ENCODE results near the gene NCKAP5L.
A peak's percentile ranks its signal among the peaks of the same experiment; 100 is the strongest.

- TF ChIP-seq, protein P1, sequence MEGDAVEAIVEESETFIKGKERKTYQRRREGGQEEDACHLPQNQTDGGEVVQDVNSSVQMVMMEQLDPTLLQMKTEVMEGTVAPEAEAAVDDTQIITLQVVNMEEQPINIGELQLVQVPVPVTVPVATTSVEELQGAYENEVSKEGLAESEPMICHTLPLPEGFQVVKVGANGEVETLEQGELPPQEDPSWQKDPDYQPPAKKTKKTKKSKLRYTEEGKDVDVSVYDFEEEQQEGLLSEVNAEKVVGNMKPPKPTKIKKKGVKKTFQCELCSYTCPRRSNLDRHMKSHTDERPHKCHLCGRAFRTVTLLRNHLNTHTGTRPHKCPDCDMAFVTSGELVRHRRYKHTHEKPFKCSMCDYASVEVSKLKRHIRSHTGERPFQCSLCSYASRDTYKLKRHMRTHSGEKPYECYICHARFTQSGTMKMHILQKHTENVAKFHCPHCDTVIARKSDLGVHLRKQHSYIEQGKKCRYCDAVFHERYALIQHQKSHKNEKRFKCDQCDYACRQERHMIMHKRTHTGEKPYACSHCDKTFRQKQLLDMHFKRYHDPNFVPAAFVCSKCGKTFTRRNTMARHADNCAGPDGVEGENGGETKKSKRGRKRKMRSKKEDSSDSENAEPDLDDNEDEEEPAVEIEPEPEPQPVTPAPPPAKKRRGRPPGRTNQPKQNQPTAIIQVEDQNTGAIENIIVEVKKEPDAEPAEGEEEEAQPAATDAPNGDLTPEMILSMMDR (IDR thresholded peaks at IDR 0.05; ENCODE audit: low read depth, low read length, poor library complexity, severe bottlenecking) = peak; percentile 89
- TF ChIP-seq EZH2phosphoT487 (IDR thresholded peaks at IDR 0.05; ENCODE audit: borderline replicate concordance, low read length) = no peak
Observed at GRCh38 chr12:49763006-49763591, 65.1 kb downstream of the NCKAP5L start.
